ENCODE measurements around the gene DGCR2. TPM values are rescaled to one million over a fixed set of nuclear protein-coding genes. Genes with fewer than 3 reads are reported as not detected.
A peak's percentile ranks its signal among the peaks of the same experiment; 100 is the strongest.

The DGCR2 gene
- total and polyA plus RNA-seq, 10 donors: 9.5 to 60.7 (median 49.3) TPM

DNA sequence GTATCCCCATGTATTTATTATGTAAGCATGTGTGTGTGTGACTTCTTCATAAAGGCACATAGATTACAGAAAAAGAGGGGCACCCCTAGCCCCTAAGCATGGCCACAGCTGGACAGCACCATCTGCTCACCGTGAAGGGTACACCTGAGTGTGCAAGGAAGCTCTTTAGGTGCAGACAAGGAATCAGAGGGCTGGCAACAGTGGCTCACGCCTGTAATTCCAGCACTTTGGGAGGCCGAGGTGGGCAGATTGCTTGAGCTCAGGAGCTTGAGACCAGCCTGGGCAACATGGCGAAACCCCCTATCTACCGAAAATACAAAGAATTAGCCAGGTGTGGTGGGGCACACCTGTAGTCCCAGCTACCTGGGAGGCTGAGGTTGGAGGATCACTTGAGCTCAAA is 56.3 kb downstream of the DGCR2 start:
- WGBS, 5 donors: 96 to 99% (median 98%) methylated on average over 5 of the region's 5 CpGs
- Histone ChIP-seq H3K36me3 (peaks cover 0 to 100% (median 94%) of the 10 kb centered on the region in 6 donors), H3K9me3 (no peaks in the 10 kb centered on the region), H3K4me1 (peaks cover 0 to 19% (median 0%) of the 10 kb centered on the region in 6 donors), H3K4me3 (no peak overlapping the region), H3K27me3 (replicated peaks in 1 of 7) (no peaks in the 10 kb centered on the region), H3K27ac (no peak overlapping the region)
- DNase-seq: peak; percentile 35
- intact Hi-C loops (cut with DNase I; ENCODE audit: low total_unique reads): no loop called here
- TF ChIP-seq POLR2A (IDR thresholded peaks at IDR 0.05) (no peak), POLR2AphosphoS5 (IDR thresholded peaks at IDR 0.05) (no peak), CTCF (IDR thresholded peaks at IDR 0.05 in 8 of 11, conservative IDR thresholded peaks at IDR 0.05 in 3 of 11) (no peak)

- Histone ChIP-seq H3K36me3 (peaks cover 0 to 100% (median 93%) of the 10 kb centered on the region in 6 donors), H3K4me3 (no peak overlapping the region), H3K27me3 (replicated peaks in 1 of 7) (no peaks in the 10 kb centered on the region), H3K4me1 (peaks cover 0 to 19% (median 0%) of the 10 kb centered on the region in 6 donors), H3K27ac (no peak overlapping the region), H3K9me3 (no peaks in the 10 kb centered on the region)
- intact Hi-C loops (cut with DNase I; ENCODE audit: low total_unique reads): no loop called here
- WGBS, 5 donors: 90 to 94% (median 91%) methylated on average over 8 of the region's 8 CpGs
- TF ChIP-seq CTCF (IDR thresholded peaks at IDR 0.05 in 8 of 11, conservative IDR thresholded peaks at IDR 0.05 in 3 of 11) (no peak), POLR2AphosphoS5 (IDR thresholded peaks at IDR 0.05) (no peak), POLR2A (IDR thresholded peaks at IDR 0.05) (no peak)
- DNase-seq: peak; percentile 39
Observed at GRCh38 chr22:19065298-19065859, 56.8 kb downstream of the DGCR2 start.

DNA sequence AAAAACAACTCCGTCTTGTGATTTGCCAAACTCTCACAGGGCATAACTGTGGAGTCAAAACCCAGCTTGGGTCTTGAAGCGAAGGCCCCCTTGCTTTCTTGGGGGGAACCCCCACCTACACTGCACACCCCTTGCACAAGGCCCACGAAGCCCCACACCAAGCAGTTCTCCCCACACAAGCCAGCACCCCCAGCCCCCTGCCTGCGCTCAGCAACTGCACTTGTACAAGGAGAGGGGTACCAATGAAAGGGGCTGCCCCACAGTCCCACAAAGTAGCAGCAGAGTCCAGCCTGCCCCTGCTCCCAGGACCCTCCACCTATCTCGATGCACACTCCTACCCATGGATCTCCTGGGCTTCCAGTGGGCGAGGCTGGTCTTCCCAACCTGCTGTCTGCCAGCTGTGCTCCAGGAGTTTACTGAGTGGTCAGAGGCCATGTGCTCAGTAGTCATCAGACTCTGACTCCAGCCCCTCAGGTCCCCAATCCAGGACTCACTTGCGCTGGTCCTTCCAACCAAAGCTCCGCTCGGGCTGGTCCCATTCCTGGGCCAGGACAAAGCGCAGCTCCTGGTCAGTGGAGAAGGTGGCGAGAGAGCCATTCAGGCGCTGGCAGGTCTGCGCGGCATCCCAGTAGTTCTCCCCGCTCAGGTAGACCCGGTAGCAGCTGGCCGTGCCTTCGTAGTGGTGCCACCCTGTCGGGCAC is 57.7 kb downstream of the DGCR2 start:
- 95 to 99% (median 97%) methylated on average over 19 of the region's 19 CpGs for WGBS, 5 donors
- Histone ChIP-seq H3K36me3 (peaks cover 0 to 100% (median 94%) of the 10 kb centered on the region in 6 donors), H3K27ac (no peak overlapping the region), H3K27me3 (replicated peaks in 1 of 7) (no peaks in the 10 kb centered on the region), H3K4me1 (peaks cover 0 to 18% (median 0%) of the 10 kb centered on the region in 6 donors), H3K9me3 (no peaks in the 10 kb centered on the region), H3K4me3 (no peak overlapping the region)
- TF ChIP-seq CTCF (IDR thresholded peaks at IDR 0.05 in 8 of 11, conservative IDR thresholded peaks at IDR 0.05 in 3 of 11) (no peak), POLR2AphosphoS5 (IDR thresholded peaks at IDR 0.05) (peak in 1 of 3 donors; percentile 13), POLR2A (IDR thresholded peaks at IDR 0.05) (no peak)
- intact Hi-C loops (cut with DNase I; ENCODE audit: low total_unique reads): no loop called here
- DNase-seq: peak; percentile 59

Measured in spleen (tissue), 11 donors.